Measurements from ENCODE around the gene MAGEF1. TPM values are rescaled to one million over a fixed set of nuclear protein-coding genes. Genes with fewer than 3 reads are reported as not detected.

MAGEF1 gene
- total and polyA plus RNA-seq, 2 of the 8 experiments (the other 6 are each of a cell fraction or from before 2014, with no cell fraction given) = 26.5 to 56.7 TPM

DNA sequence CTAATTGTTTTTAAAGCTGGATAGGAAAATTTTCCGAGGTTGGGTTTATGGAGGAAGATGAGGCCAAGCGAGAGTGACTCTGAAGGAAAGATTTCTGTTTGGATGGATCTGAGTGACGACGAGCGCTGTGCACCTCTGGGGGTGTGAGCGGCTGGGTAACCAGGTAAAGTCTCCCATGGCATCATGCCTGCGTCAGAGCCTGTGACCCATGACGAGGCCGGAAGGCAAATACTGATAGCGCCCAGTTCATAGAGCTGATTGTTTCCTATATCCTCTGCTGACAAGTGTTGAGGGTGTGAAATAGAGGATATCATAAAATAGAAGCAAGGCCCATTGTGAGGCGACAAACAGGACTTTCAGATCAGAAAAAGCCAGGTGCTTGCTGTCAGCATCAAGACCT is 33.7 kb upstream of the MAGEF1 start:
- Histone ChIP-seq H2BK5ac (ENCODE audit: low read depth, low read length) (no peak overlapping the region), H3K9me3 (ENCODE audit: insufficient read depth in 2 of 2, low read depth in 1 of 2, low read length in 1 of 2) (no peaks in the 10 kb centered on the region), H3K36me3 (ENCODE audit: control insufficient read depth in 2 of 4, insufficient read depth in 4 of 4, low read length in 3 of 4) (no peaks in the 10 kb centered on the region), H3K14ac (ENCODE audit: insufficient read length) (no peak overlapping the region), H2BK120ac (replicated peaks; ENCODE audit: low read depth, low read length) (no peak overlapping the region), H2AK5ac (ENCODE audit: low read depth, low read length) (no peak overlapping the region), H3K23me2 (ENCODE audit: low read depth, low read length) (no peaks in the 10 kb centered on the region), H2AFZ (ENCODE audit: low read length) (no peak overlapping the region), H2BK12ac (ENCODE audit: low read depth, low read length) (no peak overlapping the region), H4K91ac (replicated peaks; ENCODE audit: insufficient read length, low read length) (no peak overlapping the region), H3K27me3 (replicated peaks in 1 of 4; ENCODE audit: control insufficient read depth in 3 of 4, extremely low read depth in 1 of 4, insufficient read depth in 3 of 4, low read length in 3 of 4) (peaks cover 0 to 4% (median 1%) of the 10 kb centered on the region in 4 experiments; a peak in 2 of 7 replicates), H2BK15ac (ENCODE audit: low read length) (no peak overlapping the region), H4K5ac (ENCODE audit: insufficient read length, low read depth, low read length) (no peak overlapping the region), H3K79me2 (ENCODE audit: control insufficient read depth in 1 of 2, insufficient read depth in 2 of 2, low read length in 2 of 2) (no peaks in the 10 kb centered on the region), H3K4ac (replicated peaks; ENCODE audit: insufficient read length, low read depth, low read length) (no peak overlapping the region), H3K79me1 (ENCODE audit: low read depth, low read length) (no peaks in the 10 kb centered on the region), H3K27ac (ENCODE audit: low read depth, low read length) (no peak overlapping the region), H2BK20ac (ENCODE audit: low read length) (no peak overlapping the region), H3K56ac (replicated peaks; ENCODE audit: insufficient read length, low read depth, low read length) (no peak overlapping the region), H3K4me3 (ENCODE audit: extremely low read depth in 1 of 4, insufficient read depth in 2 of 4, low read depth in 3 of 4, low read length in 4 of 4) (no peak overlapping the region), H3K4me2 (ENCODE audit: insufficient read depth in 1 of 2, low read depth in 2 of 2, low read length in 2 of 2) (no peak overlapping the region), H3K9ac (replicated peaks in 1 of 4; ENCODE audit: extremely low read depth in 1 of 4, low read depth in 3 of 4, low read length in 3 of 4) (no peak overlapping the region), H4K8ac (ENCODE audit: extremely low read depth, insufficient read depth, low read length) (no peak overlapping the region), H3K18ac (ENCODE audit: extremely low read depth, low read length) (peak overlapping the region; percentile 19; the same call in 1 of the 2 replicates), H4K20me1 (replicated peaks in 1 of 2; ENCODE audit: control insufficient read depth in 1 of 2, insufficient read depth in 2 of 2, low read length in 2 of 2) (no peaks in the 10 kb centered on the region), H3K4me1 (replicated peaks in 1 of 4; ENCODE audit: control insufficient read depth in 3 of 4, insufficient read depth in 4 of 4, low read length in 3 of 4) (peaks cover under 1 to 6% (median 2%) of the 10 kb centered on the region in 4 experiments; a peak in 4 of 7 replicates), H3K23ac (ENCODE audit: insufficient read length) (no peak overlapping the region)
- no peak for FAIRE-seq
- DNase-seq (ENCODE audit: low read depth in 1 of 2, low spot score in 2 of 2) = no peak
- CTCF ChIA-PET (ENCODE audit: partially characterized antibody) = interaction anchor here (1.0 to 7.6 kb wide), 8 partner anchors 8 to 178 kb away, joined by 3 to 100 read pairs (median 8); no protein-coding TSS in a partner anchor
- WGBS, 2 experiments (ENCODE audit: extremely low coverage in 1 of 2, insufficient coverage in 1 of 2, insufficient read length in 1 of 2, insufficient replicate concordance in 2 of 2, low coverage in 1 of 2, low lambda C conversion rate in 2 of 2, missing lambda C conversion rate in 1 of 2) = 80% methylated on average over 11 of the region's 11 CpGs; no CpG with 5 or more reads in 1 of the 2 experiments
- POLR2A ChIA-PET (ENCODE audit: partially characterized antibody) = interaction anchor here (0.7 to 3.8 kb wide), 2 partner anchors 34 to 1486 kb away, joined by 4 to 11 read pairs; partner anchors contain the start of gene MAGEF1
- TF ChIP-seq BRCA1 (IDR thresholded peaks at IDR 0.05; ENCODE audit: low read depth, low read length) = no peak
- no peak for TF ChIP-seq TBP (IDR thresholded peaks at IDR 0.05; ENCODE audit: low read depth, low read length)
- no peak for TF ChIP-seq HDAC6 (IDR thresholded peaks at IDR 0.05; ENCODE audit: low read depth, low read length)
